IMR-90 (cell line): ENCODE measurements around the gene WFDC10B. TPM values are rescaled to one million over a fixed set of nuclear protein-coding genes. Genes with fewer than 3 reads are reported as not detected.

Experiments used
- ATAC-seq: fragments of 200-7000 bp; cut with Tn5 transposase; 2 replicates; pipeline ENCODE4 v1.9.1; 2020; ENCODE audit warnings: low read depth, mild to moderate bottlenecking, moderate library complexity
- BruUV-seq: library from RNA; stranded (reverse); fragments of 400-500 nt; replicated peaks from 2 replicates; lab custom pipeline; 2021; lab: Mats Ljungman, UMichigan
- CTCF ChIA-PET: fragments of 300-600 bp; formaldehyde crosslinking; extraction: SDS; loops from one replicate; lab custom pipeline; 2021; ENCODE audit warnings: antibody characterized with exemption; lab: Yijun Ruan, JAX
- POLR2A ChIA-PET: fragments of 300-600 bp; sonication (Branson Sonifier 250); formaldehyde crosslinking; loops from one replicate; lab custom pipeline; 2022; ENCODE audit warnings: antibody characterized with exemption; ENCODE audit not compliant: unreplicated experiment; lab: Charles Lee
- DNase-seq: peaks from one replicate; pipeline ENCODE4 v3.0.0; 2013
- H2AFZ ChIP-seq: replicated peaks from 2 replicates; pipeline ENCODE3; 2013; ENCODE audit warnings: low read length, mild to moderate bottlenecking; ENCODE audit not compliant: poor library complexity
- H2AK5ac ChIP-seq: 2 replicates; pipeline ENCODE4 v1.6.1; 2013; ENCODE audit warnings: low read depth, low read length, inconsistent platforms
- H2AK9ac ChIP-seq: replicated peaks from 2 replicates; pipeline ENCODE3; 2013; ENCODE audit warnings: mild to moderate bottlenecking, low read depth, low read length, moderate library complexity; ENCODE audit not compliant: poor library complexity
- H2BK120ac ChIP-seq: 2 replicates; pipeline ENCODE4 v1.6.1; 2013; ENCODE audit warnings: low read depth, low read length, inconsistent platforms
- H2BK15ac ChIP-seq: 3 replicates; pipeline ENCODE4 v1.6.1; 2013; ENCODE audit warnings: low read depth, low read length, inconsistent platforms
- H2BK20ac ChIP-seq: 2 replicates; pipeline ENCODE4 v1.6.1; 2013; ENCODE audit warnings: low read depth, mild to moderate bottlenecking, inconsistent platforms, low read length, moderate library complexity
- H2BK5ac ChIP-seq: 2 replicates; pipeline ENCODE4 v1.6.1; 2013; ENCODE audit warnings: mild to moderate bottlenecking, low read depth, low read length, inconsistent platforms; ENCODE audit not compliant: poor library complexity, severe bottlenecking
- H3K14ac ChIP-seq: replicated peaks from 2 replicates; pipeline ENCODE4 v1.6.1; 2013; ENCODE audit warnings: low read depth, low read length, inconsistent platforms
- H3K18ac ChIP-seq: 2 replicates; pipeline ENCODE4 v1.6.1; 2013; ENCODE audit warnings: low read depth, low read length, control low read depth
- H3K23ac ChIP-seq: 2 replicates; pipeline ENCODE4 v1.6.1; 2013; ENCODE audit warnings: low read depth, low read length, inconsistent platforms
- H3K27ac ChIP-seq: 2 replicates; pipeline ENCODE4 v1.5.1; 2013; ENCODE audit warnings: mild to moderate bottlenecking, control low read depth, low read length; ENCODE audit not compliant: insufficient read depth
- H3K27me3 ChIP-seq: 2 replicates; pipeline ENCODE4 v1.6.1; 2013; ENCODE audit warnings: low read length; ENCODE audit not compliant: control insufficient read depth, insufficient read depth
- H3K36me3 ChIP-seq: 2 replicates; pipeline ENCODE4 v1.6.1; 2013; ENCODE audit warnings: low read length, mixed read lengths; ENCODE audit not compliant: control insufficient read depth, insufficient read depth
- H3K4ac ChIP-seq: 2 replicates; pipeline ENCODE4 v1.6.1; 2013; ENCODE audit warnings: low read depth, low read length, inconsistent platforms
- H3K4me1 ChIP-seq: 2 replicates; pipeline ENCODE4 v1.6.1; 2013; ENCODE audit warnings: low read length, mixed read lengths; ENCODE audit not compliant: control insufficient read depth, insufficient read depth
- H3K4me2 ChIP-seq: 2 replicates; pipeline ENCODE4 v1.6.1; 2013; ENCODE audit warnings: low read depth, mild to moderate bottlenecking, control low read depth, low read length, moderate library complexity
- H3K4me3 ChIP-seq: 2 replicates; pipeline ENCODE4 v1.5.1; 2013; ENCODE audit warnings: low read depth, mild to moderate bottlenecking, control low read depth, low read length, moderate library complexity; ENCODE audit not compliant: insufficient read depth
- H3K56ac ChIP-seq: 2 replicates; pipeline ENCODE4 v1.6.1; 2013; ENCODE audit warnings: low read length, inconsistent platforms; ENCODE audit not compliant: insufficient read depth; ENCODE audit errors: extremely low read depth
- H3K79me1 ChIP-seq, 2 experiments: 2 replicates each; pipeline ENCODE4 v1.6.1; 2013; ENCODE audit warnings: low read length in 2 of 2, inconsistent platforms in 1 of 2, low read depth in 1 of 2
- H3K9ac ChIP-seq: 2 replicates; pipeline ENCODE4 v1.6.1; 2013; ENCODE audit warnings: low read depth, low read length, control low read depth
- H3K9me1 ChIP-seq: 2 replicates; pipeline ENCODE4 v1.6.1; 2013; ENCODE audit warnings: low read length, inconsistent platforms; ENCODE audit not compliant: insufficient read depth
- H3K9me3 ChIP-seq: 2 replicates; pipeline ENCODE4 v1.6.1; 2013; ENCODE audit warnings: low read length; ENCODE audit not compliant: control insufficient read depth, insufficient read depth
- H4K20me1 ChIP-seq: 2 replicates; pipeline ENCODE4 v1.6.1; 2013; ENCODE audit warnings: low read length, inconsistent platforms; ENCODE audit not compliant: insufficient read depth
- H4K5ac ChIP-seq: 2 replicates; pipeline ENCODE4 v1.6.1; 2013; ENCODE audit warnings: mild to moderate bottlenecking, low read depth, low read length, control low read depth
- H4K8ac ChIP-seq, 2 experiments: 2 replicates each; pipeline ENCODE4 v1.6.1; 2013; ENCODE audit warnings: low read depth in 2 of 2, low read length in 2 of 2, control low read depth in 1 of 2, inconsistent platforms in 1 of 2
- H4K91ac ChIP-seq: 2 replicates; pipeline ENCODE4 v1.6.1; 2013; ENCODE audit warnings: low read depth, low read length, inconsistent platforms; ENCODE audit not compliant: insufficient read depth
- BHLHE40 ChIP-seq: fragments of 150-350 bp; IDR thresholded peaks from 2 replicates; pipeline ENCODE4 v1.6.1; 2016; ENCODE audit warnings: mild to moderate bottlenecking, low read depth, low read length
- CEBPB ChIP-seq: IDR thresholded peaks from 2 replicates; pipeline ENCODE4 v1.6.1; 2012; ENCODE audit warnings: low read depth, low read length, improper control_type of control experiment
- CHD1 ChIP-seq: IDR thresholded peaks from 2 replicates; pipeline ENCODE4 v1.6.1; 2012; ENCODE audit warnings: low read depth, low read length, improper control_type of control experiment
- ELK1 ChIP-seq: fragments of 150-350 bp; IDR thresholded peaks from 2 replicates; pipeline ENCODE4 v1.6.1; 2016; ENCODE audit warnings: low read depth, mild to moderate bottlenecking, low read length, moderate library complexity, borderline replicate concordance
- MAFK ChIP-seq: IDR thresholded peaks from 2 replicates; pipeline ENCODE4 v1.6.1; 2012; ENCODE audit warnings: low read depth, low read length, improper control_type of control experiment
- MXI1 ChIP-seq: IDR thresholded peaks from 2 replicates; pipeline ENCODE4 v1.6.1; 2012; ENCODE audit warnings: low read depth, mild to moderate bottlenecking, low read length, moderate library complexity, borderline replicate concordance
- NFE2L2 ChIP-seq: fragments of 150-350 bp; IDR thresholded peaks from 2 replicates; pipeline ENCODE4 v1.6.1; 2016; ENCODE audit warnings: low read depth, mild to moderate bottlenecking, low read length
- POLR2A ChIP-seq: IDR thresholded peaks from 2 replicates; pipeline ENCODE4 v1.6.1; 2012; ENCODE audit warnings: mild to moderate bottlenecking, low read depth, low read length
- RAD21 ChIP-seq: IDR thresholded peaks from 2 replicates; pipeline ENCODE4 v1.6.1; 2012; ENCODE audit warnings: low read length, improper control_type of control experiment
- RCOR1 ChIP-seq: IDR thresholded peaks from 2 replicates; pipeline ENCODE4 v1.6.1; 2012; ENCODE audit warnings: mild to moderate bottlenecking, low read length, improper control_type of control experiment; ENCODE audit not compliant: insufficient replicate concordance
- RFX5 ChIP-seq: IDR thresholded peaks from 2 replicates; pipeline ENCODE4 v1.8.0; 2012; ENCODE audit warnings: low read depth, mild to moderate bottlenecking, low read length, moderate library complexity
- USF2 ChIP-seq: fragments of 150-350 bp; IDR thresholded peaks from 2 replicates; pipeline ENCODE4 v1.6.1; 2017; ENCODE audit warnings: mild to moderate bottlenecking, antibody characterized with exemption, low read length, low read depth
- dilution Hi-C: fragments of 300-500 bp; cut with HindIII; formaldehyde crosslinking; loops from one replicate; pipeline ENCODE4 v1.14.3; 2018; ENCODE audit warnings: low sequenced_read_pairs; ENCODE audit not compliant: unreplicated experiment
- in situ Hi-C: fragments of 300-500 bp; cut with MboI; formaldehyde crosslinking; loops from 3 replicates; pipeline ENCODE4 v1.14.3; 2019; ENCODE audit warnings: low sequenced_read_pairs, inconsistent platforms, mixed read lengths
- intact Hi-C: fragments of 100-400 bp; cut with micrococcal nuclease; formaldehyde crosslinking; loops from 2 replicates; pipeline ENCODE4 v1.10.0; 2022
- polyA plus RNA-seq, 3 experiments: library from polyadenylated mRNA; depleted of rRNA; stranded (reverse); fragments of >200 nt; gene quantifications; 2 replicates each; pipeline ENCODE4 v1.2.3, GENCODE V29; 2012; ENCODE audit warnings: low replicate concordance in 1 of 3
- total RNA-seq: library from RNA; depleted of rRNA; stranded (reverse); fragments of >200 nt; gene quantifications from 2 replicates; pipeline ENCODE4 v1.2.3, GENCODE V29; 2012

WFDC10B gene
- total and polyA plus RNA-seq, 2 of the 4 experiments (the other 2 are of a cell fraction): not detected

DNA sequence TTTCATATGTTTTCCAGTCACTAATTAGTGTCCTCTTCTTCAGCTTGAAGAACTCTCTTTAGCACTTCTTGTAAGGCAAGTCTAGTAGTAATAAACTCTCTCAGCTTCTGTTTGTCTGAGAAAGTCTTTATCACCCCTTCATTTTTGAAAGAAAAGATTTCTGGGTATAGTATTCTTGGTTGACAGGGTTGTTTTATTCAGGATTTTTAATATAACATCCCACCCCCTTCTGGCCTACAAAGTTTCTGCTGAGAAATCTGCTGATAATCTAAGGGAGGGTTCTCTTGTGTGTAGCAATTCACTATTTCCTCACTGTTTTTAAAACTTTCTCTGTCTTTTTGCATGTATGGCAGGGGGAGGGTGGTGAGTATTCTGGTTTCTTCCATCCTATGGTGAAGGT lies 25.2 kb downstream of the WFDC10B start:
- TF ChIP-seq ELK1 (no peak), NFE2L2 (no peak), POLR2A (no peak), RCOR1 (no peak), CEBPB (no peak), BHLHE40 (no peak), CHD1 (no peak), MXI1 (no peak), RFX5 (no peak), USF2 (no peak), MAFK (no peak), RAD21 (no peak)
- Histone ChIP-seq H3K4me1 (no peaks in the 10 kb centered on the region), H4K20me1 (no peaks in the 10 kb centered on the region), H2BK20ac (no peak overlapping the region), H4K91ac (no peak overlapping the region), H3K4me3 (no peak overlapping the region), H3K4ac (no peak overlapping the region), H3K79me1 (no peaks in the 10 kb centered on the region), H3K9me3 (no peaks in the 10 kb centered on the region), H4K5ac (no peak overlapping the region), H3K18ac (no peak overlapping the region), H3K4me2 (no peak overlapping the region), H4K8ac (no peak overlapping the region), H2BK120ac (no peak overlapping the region), H3K23ac (no peak overlapping the region), H3K36me3 (no peaks in the 10 kb centered on the region), H2AFZ (no peak overlapping the region), H3K27ac (no peak overlapping the region), H3K9ac (no peak overlapping the region), H3K9me1 (no peaks in the 10 kb centered on the region), H3K27me3 (no peaks in the 10 kb centered on the region), H2BK5ac (no peak overlapping the region), H3K14ac (no peak overlapping the region), H2AK5ac (no peak overlapping the region), H2BK15ac (no peak overlapping the region), H2AK9ac (no peak overlapping the region), H3K56ac (no peak overlapping the region)
- dilution Hi-C loops: no loop called here
- DNase-seq: no peak
- no peak for ATAC-seq
- BruUV-seq: no TSS peak
- POLR2A ChIA-PET: no interaction called here
- CTCF ChIA-PET: no interaction called here
- intact Hi-C loops: no loop called here
- in situ Hi-C loops: no loop called here
